Lower leg skin (tissue), 3 donors: Measurements from ENCODE around the gene PRDM13.

Source experiments
- CTCF ChIP-seq, 3 donors: fragments of 450-650 bp; IDR thresholded peaks; one replicate each; pipeline ENCODE4 v1.5.1; 2016; ENCODE audit warnings: antibody characterized with exemption in 3 of 3, mild to moderate bottlenecking in 3 of 3, moderate library complexity in 2 of 3
- POLR2A ChIP-seq, 2 donors: fragments of 450-650 bp; IDR thresholded peaks; one replicate each; pipeline ENCODE4 v1.6.1; 2016 to 2017; ENCODE audit warnings: antibody characterized with exemption in 2 of 2, mild to moderate bottlenecking in 1 of 2, moderate library complexity in 1 of 2

GRCh38 chr6:99573980-99574617 is 32.5 kb upstream of the PRDM13 start:
- TF ChIP-seq CTCF (IDR thresholded peaks at IDR 0.05) = no peak
- no peak for TF ChIP-seq POLR2A (IDR thresholded peaks at IDR 0.05)
